ENCODE data around the gene TATDN2.

The TATDN2 gene

DNA sequence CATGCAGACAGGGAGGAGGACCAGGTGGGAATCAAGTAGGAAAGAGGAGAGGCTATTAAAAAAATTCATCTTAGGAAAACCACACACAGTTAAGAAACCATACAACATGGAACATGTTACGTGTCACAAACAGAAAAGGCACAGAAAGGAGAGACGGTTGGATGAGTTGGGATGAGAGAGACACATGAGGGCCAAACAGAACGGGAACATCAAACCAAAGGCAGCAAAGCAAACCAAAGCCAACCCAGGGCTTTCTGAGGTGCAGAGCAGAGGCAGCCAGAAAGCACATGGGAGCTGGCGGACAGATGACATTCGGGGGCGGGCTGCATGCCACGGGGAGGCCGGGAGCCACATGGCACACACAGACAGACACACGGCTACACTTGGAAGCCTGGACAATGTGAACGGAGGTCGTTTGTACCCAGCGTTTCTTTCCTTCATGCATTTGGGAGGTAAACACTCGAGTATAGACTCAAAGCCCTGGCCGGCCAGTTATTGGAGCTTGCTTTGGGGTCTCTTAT, 81.3 kb downstream of the TATDN2 start:
- no peaks in the 10 kb centered on the region for H3K4me1 Mint-ChIP-seq
- TF ChIP-seq CTCF (IDR thresholded peaks at IDR 0.05; ENCODE audit: unreplicated experiment in 3 of 3) = no peak
- H3K27me3 Mint-ChIP-seq (ENCODE audit: low read depth) = peaks cover 96% of the 10 kb centered on the region
- H3K4me3 Mint-ChIP-seq = no peak overlapping the region
- H3K27ac Mint-ChIP-seq = no peak overlapping the region
- H3K9me3 Mint-ChIP-seq = no peaks in the 10 kb centered on the region
- H3K36me3 Mint-ChIP-seq (ENCODE audit: low read depth) = no peaks in the 10 kb centered on the region

- no peaks in the 10 kb centered on the region for H3K36me3 Mint-ChIP-seq (ENCODE audit: low read depth)
- H3K27ac Mint-ChIP-seq = no peak overlapping the region
These were observed 82.1 kb downstream of the TATDN2 start for GRCh38 chr3:10330319-10330718.

More at GRCh38 chr3:10330319-10330718, 82.1 kb downstream of the TATDN2 start:
- H3K9me3 Mint-ChIP-seq = no peaks in the 10 kb centered on the region
- H3K27me3 Mint-ChIP-seq (ENCODE audit: low read depth) = peaks cover 88% of the 10 kb centered on the region
- TF ChIP-seq CTCF (IDR thresholded peaks at IDR 0.05; ENCODE audit: unreplicated experiment in 3 of 3) = no peak
- H3K4me3 Mint-ChIP-seq = no peak overlapping the region
- H3K4me1 Mint-ChIP-seq = no peaks in the 10 kb centered on the region

All from nephron (organoid).